Peyer's patch (tissue), 4 donors: Measurements from ENCODE around the gene GBE1.

Experiments
- POLR2A ChIP-seq, 2 donors: fragments of 450-650 bp; IDR thresholded peaks; one replicate each; pipeline ENCODE4 v1.5.1; 2017; ENCODE audit warnings: antibody characterized with exemption in 2 of 2, mild to moderate bottlenecking in 2 of 2, moderate library complexity in 2 of 2
- TF ChIP-seq, protein P1 (sequence below), 6 experiments: fragments of 450-650 bp in 4 of 6; fragments of 200-600 bp in 2 of 6; sonication (generic) in 1 of 6; IDR thresholded peaks; one replicate each; pipeline ENCODE4 v1.5.1; 2017 to 2019; ENCODE audit warnings: antibody characterized with exemption in 6 of 6, mild to moderate bottlenecking in 3 of 6, moderate library complexity in 1 of 6

DNA sequence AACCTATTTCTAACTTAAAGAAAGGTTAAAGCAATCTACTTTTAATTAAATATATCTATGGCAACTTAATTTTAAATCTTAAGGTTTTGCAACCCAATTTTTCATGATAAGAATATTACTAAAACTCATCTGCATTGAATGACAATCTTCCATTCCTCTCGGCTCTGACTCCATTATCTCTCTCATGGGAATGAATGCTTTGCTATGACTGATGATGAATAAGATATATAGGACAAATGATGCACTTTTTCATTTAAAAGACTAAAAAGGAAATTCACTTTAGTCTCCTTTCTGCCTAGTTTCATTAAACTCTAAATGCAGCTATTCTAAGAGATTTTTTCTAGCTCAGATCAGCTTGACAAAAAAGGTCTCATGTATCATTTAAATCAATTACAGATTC, 68.7 kb downstream of the GBE1 start:
- no peak for TF ChIP-seq POLR2A (IDR thresholded peaks at IDR 0.05)
- TF ChIP-seq, protein P1, sequence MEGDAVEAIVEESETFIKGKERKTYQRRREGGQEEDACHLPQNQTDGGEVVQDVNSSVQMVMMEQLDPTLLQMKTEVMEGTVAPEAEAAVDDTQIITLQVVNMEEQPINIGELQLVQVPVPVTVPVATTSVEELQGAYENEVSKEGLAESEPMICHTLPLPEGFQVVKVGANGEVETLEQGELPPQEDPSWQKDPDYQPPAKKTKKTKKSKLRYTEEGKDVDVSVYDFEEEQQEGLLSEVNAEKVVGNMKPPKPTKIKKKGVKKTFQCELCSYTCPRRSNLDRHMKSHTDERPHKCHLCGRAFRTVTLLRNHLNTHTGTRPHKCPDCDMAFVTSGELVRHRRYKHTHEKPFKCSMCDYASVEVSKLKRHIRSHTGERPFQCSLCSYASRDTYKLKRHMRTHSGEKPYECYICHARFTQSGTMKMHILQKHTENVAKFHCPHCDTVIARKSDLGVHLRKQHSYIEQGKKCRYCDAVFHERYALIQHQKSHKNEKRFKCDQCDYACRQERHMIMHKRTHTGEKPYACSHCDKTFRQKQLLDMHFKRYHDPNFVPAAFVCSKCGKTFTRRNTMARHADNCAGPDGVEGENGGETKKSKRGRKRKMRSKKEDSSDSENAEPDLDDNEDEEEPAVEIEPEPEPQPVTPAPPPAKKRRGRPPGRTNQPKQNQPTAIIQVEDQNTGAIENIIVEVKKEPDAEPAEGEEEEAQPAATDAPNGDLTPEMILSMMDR (IDR thresholded peaks at IDR 0.05), result no peak
